DMS 273 (cell line): ENCODE results near the gene OR51A2.
"Not testable (repeated sequence)": the region's sequence is repeated elsewhere in the genome, so short reads cannot be mapped to it uniquely, and the experiment has no call there.

Source experiments
- DNase-seq: peaks from one replicate; lab custom pipeline; 2025; ENCODE audit not compliant: unreplicated experiment; lab: John Stamatoyannopoulos, UW

The OR51A2 gene

DNA sequence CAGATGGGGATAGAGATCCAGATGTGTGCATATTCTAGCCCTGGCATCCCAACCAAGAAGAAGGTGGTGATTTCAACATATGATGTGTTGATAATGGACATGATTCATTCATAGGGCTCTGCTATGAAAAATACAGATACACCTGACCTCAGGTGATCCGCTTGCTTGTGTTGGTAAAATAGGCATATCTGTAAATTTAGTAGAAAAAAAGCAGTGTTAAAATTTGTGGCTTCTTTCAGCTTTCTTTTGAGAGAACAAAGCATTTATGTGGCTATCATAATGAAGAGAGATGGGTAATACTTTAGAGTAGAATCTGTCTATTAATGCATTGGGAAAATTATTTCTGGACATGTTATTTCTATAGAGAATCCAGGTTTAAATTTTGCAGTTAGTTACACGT is at the start of gene OR51A2:
Gene OR51A2, minus strand, starts transcription at position 101 of the 400 bp plus-strand sequence. Its CDS starts 0 bp downstream, at position 101.
- DNase-seq, result not testable (repeated sequence)

DNA sequence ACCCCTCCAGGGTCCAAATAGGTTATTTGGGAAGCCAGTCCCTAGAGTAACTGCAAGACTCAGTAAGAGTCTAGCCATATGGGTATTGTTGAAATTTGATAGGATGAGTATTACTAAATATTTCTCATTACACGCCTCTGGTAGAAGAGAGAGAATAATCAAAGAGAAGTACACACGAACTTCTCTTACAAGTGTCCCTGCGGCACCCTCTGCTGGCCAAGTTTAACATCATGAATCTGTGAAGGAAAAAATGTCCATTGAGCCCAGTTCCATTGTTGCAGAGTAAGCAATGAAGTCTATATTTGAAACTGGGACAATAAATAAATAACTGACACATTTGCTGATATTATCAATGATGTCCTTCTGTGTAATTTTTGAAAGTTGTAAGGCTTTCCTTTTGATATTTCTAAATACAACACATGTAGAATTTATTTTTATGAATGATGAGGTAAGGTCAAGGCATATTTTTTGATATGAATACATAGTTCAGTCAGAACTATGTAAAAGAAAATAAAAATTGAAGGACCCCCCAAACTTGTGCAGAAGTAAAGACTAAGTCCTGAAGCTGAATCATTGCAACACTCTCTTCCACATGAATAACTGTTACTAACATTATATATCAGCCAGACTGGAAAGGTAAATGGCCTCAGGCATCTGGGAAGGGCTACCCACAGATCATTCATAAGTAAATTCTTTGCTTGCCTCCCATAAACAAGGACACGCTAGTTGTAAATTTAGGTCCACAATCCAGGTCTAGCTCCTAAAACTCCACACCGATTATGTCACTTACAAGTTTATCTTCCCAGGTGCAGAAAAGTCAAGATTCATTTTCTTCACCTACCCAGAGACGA is 49.1 kb upstream of the OR51A2 start:
- DNase-seq, result peak; percentile 56

GRCh38 chr11:4994551-4994950 is 39.0 kb upstream of the OR51A2 start, which contains the start of gene OR51L1:
Gene OR51L1, plus strand, starts transcription at chr11:4994851. Its CDS starts 4,132 bp downstream, at chr11:4998983.
- DNase-seq, result no peak

- DNase-seq, result peak; percentile 3
These were observed 35.5 kb upstream of the OR51A2 start for GRCh38 chr11:4991060-4991459.

- no peak for DNase-seq
These were observed 28.3 kb upstream of the OR51A2 start for GRCh38 chr11:4983841-4984240.

DNA sequence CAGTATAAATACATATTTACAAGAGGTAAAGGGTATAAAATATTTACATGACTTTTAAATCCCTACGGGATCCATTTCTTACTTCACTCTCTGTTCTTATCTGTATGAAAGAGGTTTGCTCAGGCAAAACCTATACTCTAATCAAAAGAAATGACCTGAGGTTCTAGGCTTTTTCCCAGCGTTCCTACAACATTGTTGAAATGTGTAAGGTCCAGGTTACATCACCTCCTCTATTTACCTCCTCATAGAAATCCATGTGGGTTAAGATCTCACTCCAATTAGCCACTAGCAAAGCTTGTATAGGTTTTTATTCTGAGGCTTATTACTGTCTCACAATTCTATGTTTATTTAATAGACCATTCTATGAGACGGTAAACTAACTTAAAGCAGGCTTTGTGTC is 27.2 kb upstream of the OR51A2 start:
- DNase-seq, result no peak

- DNase-seq, result no peak
These were observed 23.5 kb upstream of the OR51A2 start for GRCh38 chr11:4979036-4979435.

GRCh38 chr11:4975436-4975835 is 19.9 kb upstream of the OR51A2 start:
- no peak for DNase-seq

GRCh38 chr11:4962816-4963215 is 7.3 kb upstream of the OR51A2 start:
- no peak for DNase-seq

GRCh38 chr11:4960877-4961276 is 5.4 kb upstream of the OR51A2 start:
- DNase-seq, result no peak

DNA sequence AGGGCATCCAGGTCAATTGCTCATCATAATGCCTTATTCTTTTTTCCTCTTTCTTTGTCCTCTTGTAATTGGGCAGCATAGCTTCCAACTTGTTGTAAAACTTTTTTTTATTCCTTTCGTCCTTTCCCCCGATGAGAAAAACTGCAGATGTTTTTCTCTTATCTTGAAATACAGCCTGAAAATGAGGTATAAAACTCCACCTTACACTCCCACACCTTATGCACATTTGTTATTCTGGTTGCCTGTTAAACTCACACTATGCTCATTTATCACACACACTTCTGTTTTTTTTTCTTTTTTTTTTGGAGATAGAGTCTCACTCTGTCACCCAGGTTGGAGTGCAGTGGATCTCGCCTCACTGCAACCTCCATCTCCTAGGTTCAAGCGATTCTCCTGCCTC is 1.9 kb upstream of the OR51A2 start:
- no peak for DNase-seq

DNA sequence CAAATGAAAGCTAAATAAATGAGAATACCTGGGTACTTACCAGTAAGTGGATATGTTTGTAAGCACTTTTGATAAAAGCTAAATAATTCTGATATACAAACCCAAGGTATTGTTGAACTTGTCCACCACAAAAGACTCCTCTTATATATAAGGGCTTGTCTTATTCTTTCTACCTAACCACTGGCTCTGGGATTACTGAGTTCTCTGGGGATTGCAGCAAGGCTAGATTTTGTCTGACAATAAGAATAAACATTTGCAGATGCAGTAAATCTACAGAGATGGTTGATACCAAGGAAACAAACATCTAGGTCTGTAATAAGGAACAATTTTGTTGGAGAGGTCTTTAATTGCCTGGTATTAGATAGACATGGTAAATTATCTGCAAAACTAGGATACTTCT is 8.0 kb downstream of the OR51A2 start, which contains the start of gene OR51A4:
Gene OR51A4, minus strand, starts transcription at position 101 of the 400 bp plus-strand sequence. CDS start 505 bp downstream, outside the sequence.
- DNase-seq, result no peak

GRCh38 chr11:4936745-4937144 is 18.8 kb downstream of the OR51A2 start:
- no peak for DNase-seq

GRCh38 chr11:4932751-4933150 is 22.8 kb downstream of the OR51A2 start:
- DNase-seq, result no peak

DNA sequence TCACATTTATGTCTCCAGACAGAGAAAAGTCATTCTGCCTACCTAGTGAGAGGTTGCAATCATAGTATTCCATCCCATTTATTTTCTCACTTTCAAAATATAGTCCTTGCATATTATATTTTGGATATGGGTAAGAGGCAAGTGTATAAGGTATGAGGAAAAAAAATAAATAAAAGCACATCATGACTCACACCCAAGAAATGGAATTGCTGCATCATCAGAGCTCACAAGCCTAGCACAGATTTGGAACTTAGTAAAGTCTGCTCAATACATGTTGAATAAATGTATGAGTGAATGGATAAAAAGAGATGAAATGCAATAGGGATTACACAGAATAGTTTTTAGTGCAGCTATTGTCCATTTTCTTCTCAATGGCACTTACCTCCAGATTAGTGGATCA is 28.9 kb downstream of the OR51A2 start:
- DNase-seq, result no peak

- no peak for DNase-seq
These were observed 31.3 kb downstream of the OR51A2 start, which contains the start of gene OR51G1 for GRCh38 chr11:4924239-4924638. Gene OR51G1, minus strand, starts transcription at chr11:4924339. Its CDS starts 0 bp downstream, at chr11:4924339.

GRCh38 chr11:4922304-4922703 is 33.2 kb downstream of the OR51A2 start:
- DNase-seq, result no peak

DNA sequence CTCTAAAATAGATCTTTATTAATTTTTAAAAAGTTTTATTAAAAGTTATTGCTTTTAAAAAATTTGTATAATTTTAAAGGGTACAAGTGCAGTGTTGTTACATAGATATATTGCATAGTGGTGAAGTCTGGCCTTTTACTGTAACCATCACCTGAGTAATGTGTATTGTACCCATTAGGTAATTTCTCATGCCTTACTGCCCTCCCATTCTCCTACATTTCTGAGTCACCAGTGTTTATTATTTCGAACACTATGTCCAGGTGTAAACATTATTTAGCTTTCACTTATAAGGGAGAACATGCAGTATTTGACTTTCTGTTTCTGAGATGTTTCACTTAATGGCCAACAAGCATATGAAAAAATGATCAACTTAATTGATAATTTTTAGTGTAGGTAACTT is 33.7 kb downstream of the OR51A2 start:
- no peak for DNase-seq

DNA sequence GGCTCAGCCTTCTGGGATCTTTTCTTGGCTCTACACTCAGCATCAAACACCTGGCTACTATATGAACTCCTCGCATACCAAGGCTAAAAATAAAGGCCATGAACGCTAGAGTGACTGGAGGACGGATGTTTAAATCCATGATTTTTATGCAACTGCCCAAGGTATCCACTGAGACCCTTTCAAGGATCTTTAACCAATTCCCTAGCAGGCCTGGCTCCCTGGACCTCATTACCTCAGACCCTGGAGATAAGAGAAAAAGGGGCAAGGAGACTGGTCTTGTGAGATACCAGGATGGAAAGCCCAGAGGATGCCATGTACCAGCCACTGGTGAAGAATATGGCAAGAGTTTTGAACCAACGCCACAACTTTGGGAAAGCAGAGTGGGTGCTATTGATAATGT is 36.3 kb downstream of the OR51A2 start, which contains the start of gene OR51G2:
Gene OR51G2, minus strand, starts transcription at position 101 of the 400 bp plus-strand sequence. CDS start 3,687 bp downstream, outside the sequence.
- DNase-seq, result no peak

GRCh38 chr11:4916581-4916980 is 38.9 kb downstream of the OR51A2 start:
- no peak for DNase-seq
